HG03196 (cell line): ENCODE results near the gene ESCO1.
"Not testable (repeated sequence)": the region's sequence is repeated elsewhere in the genome, so short reads cannot be mapped to it uniquely, and the experiment has no call there.

Experiments
- ATAC-seq: cut with Tn5 transposase; IDR thresholded peaks from one replicate; pipeline ENCODE4 v1.9.1; 2021; ENCODE audit not compliant: unreplicated experiment

ESCO1 gene

DNA sequence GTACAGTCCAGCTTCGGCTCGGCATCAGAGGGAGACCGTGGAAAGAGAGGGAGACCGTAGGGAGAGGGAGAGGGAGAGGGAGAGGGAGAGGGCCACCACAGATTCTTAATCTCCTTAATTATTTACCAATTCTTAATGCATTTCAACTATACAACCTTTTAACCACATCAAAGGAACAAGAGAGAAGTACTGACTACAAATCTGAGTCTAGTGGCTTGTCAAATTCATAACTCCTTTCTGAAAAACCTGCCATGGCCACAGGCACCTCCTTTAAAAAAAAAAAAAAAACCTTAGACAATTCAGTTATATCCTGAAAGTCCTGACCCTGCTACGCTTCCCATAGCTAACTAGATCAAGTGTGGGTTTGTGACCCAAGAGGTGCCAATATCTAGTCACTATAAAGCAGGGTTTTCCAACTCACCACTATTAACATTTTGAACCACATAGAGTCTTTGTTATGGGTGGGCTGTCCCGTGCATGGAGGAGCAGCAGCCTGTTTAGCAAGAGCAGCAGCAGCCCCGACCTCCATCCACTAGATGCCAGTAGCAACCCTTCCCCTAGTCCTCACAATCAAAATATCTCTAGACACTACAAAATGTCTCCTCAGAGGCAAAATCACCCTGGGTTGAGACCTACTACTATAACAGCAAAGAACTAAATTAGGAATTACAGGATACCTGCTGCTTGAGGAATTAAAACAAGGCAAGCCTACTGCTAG lies 6.8 kb downstream of the ESCO1 start:
- no peak for ATAC-seq

DNA sequence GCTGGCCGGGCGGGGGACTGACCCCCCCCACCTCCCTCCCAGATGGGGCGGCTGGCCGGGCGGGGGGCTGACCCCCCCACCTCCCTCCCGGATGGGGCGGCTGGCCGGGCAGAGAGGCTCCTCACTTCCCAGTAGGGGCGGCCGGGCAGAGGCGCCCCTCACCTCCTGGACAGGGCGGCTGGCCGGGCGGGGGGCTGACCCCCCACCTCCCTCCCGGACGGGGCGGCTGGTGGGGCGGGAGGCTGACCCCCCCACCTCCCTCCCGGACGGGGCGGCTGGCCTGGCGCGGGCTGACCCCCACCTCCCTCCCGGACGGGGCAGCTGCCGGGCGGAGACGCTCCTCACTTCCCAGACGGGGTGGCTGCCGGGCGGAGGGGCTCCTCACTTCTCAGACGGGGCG lies 8.1 kb downstream of the ESCO1 start:
- not testable (repeated sequence) for ATAC-seq

- no peak for ATAC-seq
These were observed 16.1 kb downstream of the ESCO1 start for GRCh38 chr18:21584391-21584790.

DNA sequence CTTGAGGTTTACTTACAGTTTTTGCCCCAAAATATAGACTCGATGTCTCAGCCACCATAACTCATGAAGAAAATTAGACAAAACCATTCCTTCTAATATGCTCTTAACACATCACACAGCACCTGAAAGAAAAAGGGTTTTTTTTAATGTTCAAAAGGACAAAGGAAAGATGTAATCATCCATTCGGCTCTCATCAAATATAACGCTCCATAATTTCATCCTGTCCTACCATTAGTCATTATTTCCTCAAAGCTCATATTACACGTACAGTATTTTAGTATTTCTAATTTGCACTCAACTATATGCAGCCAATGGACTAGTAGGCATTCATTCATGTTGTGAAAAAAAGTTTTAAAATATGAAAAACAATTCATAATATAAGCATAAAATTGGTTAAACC lies 24.8 kb downstream of the ESCO1 start:
- no peak for ATAC-seq

GRCh38 chr18:21571772-21572171 lies 28.7 kb downstream of the ESCO1 start:
- no peak for ATAC-seq

- ATAC-seq: no peak
These were observed 41.3 kb downstream of the ESCO1 start for GRCh38 chr18:21559195-21559594.

GRCh38 chr18:21557607-21558253 lies 42.8 kb downstream of the ESCO1 start:
- ATAC-seq: no peak

DNA sequence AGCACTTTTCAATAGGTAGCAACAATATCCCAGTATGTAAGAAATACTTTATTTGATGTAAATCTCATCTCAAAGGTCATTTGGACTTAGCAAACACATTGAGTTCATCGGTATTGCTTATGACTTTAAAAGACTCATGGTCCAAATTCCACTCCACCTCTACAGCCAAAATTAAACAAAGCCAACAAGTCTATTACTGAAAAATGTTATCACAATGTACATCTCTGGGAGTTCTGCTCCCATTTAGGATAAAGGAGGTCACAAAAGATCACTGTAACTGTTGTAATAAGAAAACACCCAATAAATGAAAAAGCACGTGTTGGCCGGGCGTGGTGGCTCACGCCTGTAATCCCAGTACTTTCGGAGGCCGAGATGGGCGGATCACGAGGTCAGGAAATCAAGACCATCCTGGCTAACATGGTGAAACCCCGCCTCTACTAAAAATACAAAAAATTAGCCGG lies 50.0 kb downstream of the ESCO1 start:
- ATAC-seq: no peak

DNA sequence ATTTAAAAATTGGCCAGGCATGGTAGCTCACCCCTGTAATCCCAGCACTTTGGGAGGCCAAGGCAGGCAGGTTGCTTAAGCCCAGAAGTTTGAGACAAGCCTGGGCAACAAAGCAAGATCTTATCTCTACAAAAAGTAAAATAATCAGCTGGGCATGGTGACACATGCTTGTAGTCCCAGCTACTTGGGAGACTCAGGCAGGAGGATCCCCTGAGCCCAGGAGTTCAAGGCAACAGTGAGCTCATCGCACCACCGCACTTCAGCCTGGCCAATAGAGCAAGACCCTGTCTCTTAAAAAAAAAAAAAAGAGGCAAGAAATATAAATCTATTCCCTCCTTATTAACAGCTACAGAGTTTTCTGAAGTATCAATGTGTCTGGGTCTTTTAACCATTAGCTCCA lies 51.9 kb downstream of the ESCO1 start:
- ATAC-seq: no peak

DNA sequence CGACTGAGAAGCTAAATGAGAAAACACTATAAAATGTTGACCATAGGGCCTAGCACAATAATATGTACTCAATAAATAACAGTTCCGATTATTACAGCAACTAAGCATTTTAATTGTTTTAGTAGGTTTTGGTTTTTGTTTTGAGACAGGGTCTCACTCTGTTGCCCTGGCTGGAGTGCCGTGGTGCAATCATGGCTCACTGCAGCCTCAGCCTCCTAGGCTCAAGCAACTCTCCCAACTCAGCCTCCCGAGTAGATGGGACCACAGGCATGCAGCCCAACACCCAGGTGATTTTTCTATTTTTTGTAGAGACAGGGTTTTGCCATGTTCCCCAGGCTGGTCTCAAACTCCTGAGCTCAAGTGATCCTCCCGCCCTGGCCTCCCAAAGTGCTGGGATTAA lies 54.1 kb downstream of the ESCO1 start:
- no peak for ATAC-seq

- ATAC-seq: no peak
These were observed 62.3 kb downstream of the ESCO1 start for GRCh38 chr18:21538230-21538629.

DNA sequence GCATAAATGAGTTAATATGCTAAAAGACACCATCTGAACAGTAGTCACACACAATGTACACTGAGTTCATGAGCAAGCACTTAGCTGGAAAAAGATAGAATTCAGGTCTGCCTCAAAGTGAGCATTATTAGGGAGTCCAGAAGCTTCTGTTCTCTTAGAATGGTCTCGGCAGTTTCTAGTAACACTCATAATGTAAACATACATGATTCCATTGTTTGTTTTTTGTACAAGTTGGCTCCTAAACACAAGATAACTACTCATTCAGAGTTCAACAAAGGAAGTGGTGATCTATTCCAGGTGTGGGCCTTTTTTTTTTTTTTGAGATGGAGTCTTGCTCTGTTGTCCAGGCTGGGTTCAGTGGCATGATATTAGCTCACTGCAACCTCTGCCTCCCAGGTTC lies 66.2 kb downstream of the ESCO1 start:
- no peak for ATAC-seq

- no peak for ATAC-seq
These were observed 74.0 kb downstream of the ESCO1 start for GRCh38 chr18:21526463-21526862.

DNA sequence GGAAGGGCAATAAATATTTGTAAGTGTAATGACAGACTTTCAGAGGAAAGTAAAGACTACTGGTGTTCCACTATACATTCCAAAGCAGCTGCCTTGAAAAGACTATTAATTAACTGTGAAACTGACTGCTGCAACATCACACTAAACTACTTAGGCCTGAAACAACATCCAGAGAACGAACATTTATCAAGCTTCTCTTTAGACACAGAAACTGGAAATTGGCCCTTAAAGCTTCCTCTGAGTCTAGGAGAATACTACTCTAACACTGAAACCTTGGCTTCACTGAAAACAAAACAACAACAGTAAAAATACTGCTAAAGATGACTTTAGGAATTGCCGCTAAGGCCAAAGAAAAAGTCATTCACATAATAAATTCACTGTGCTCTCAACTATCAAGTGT lies 74.6 kb downstream of the ESCO1 start:
- no peak for ATAC-seq

DNA sequence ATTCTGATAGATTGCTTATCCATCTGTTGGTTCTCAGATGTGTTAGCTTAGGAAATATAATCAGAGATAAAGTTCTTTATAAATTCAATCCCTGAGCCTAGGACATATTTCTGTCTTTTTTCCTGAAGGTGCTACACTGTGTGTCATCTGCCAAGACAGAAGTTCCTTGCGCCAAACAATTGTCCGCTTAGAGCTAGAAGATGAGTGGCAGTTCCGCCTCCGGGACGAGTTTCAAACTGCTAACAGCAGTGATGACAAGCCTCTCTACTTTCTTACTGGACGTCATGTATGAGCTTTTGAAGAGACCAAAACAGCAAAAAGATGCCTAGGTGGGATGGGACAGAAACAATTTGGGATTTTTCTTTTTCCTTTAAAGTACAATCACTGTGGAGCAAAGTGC lies 78.0 kb downstream of the ESCO1 start:
- ATAC-seq: no peak

DNA sequence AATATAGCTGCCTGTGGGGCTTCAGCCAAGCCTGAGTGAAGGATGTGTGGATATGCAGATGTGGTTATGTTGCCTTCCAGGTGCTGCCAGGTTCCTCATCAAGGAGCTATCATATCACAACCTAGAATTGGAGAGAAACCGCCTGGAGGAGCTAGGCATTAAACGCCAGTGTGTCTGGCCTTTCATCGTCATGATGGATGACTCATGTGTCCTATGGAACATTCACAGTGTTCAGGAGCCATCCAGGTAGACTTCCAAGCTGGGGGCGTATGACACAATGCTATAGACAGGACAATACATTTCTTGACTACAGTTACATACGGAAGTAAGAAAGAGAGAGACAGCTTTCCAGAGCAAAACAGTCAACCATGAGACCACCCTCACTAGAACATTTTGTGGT lies 86.8 kb downstream of the ESCO1 start:
- ATAC-seq: no peak

GRCh38 chr18:21513292-21513691 lies 87.2 kb downstream of the ESCO1 start:
- ATAC-seq: no peak

- ATAC-seq: no peak
These were observed 91.4 kb downstream of the ESCO1 start for GRCh38 chr18:21509062-21509461.

- ATAC-seq: no peak
These were observed 92.4 kb downstream of the ESCO1 start for GRCh38 chr18:21507913-21508701.

- ATAC-seq: no peak
These were observed 97.8 kb downstream of the ESCO1 start for GRCh38 chr18:21502661-21503060.

DNA sequence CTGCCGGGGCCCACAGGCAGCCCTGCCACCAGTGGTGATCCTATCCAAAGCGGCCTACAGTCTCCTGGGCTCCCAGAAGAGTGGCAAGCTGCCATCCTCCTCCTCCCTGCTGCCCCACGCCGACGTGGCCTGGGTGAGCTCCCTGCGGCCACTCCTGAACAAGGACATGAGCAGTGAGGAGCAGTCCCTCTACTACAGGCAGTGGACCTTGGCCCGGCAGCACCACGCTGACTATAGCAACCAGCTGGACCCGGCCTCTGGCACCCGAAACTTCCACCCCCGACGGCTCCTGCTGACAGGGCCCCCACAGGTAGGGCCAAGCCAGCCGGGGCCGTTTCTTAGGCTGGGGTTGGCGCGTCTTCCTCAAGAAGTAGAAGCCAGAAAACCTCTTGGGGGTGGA lies 100.5 kb downstream of the ESCO1 start:
- ATAC-seq: no peak

DNA sequence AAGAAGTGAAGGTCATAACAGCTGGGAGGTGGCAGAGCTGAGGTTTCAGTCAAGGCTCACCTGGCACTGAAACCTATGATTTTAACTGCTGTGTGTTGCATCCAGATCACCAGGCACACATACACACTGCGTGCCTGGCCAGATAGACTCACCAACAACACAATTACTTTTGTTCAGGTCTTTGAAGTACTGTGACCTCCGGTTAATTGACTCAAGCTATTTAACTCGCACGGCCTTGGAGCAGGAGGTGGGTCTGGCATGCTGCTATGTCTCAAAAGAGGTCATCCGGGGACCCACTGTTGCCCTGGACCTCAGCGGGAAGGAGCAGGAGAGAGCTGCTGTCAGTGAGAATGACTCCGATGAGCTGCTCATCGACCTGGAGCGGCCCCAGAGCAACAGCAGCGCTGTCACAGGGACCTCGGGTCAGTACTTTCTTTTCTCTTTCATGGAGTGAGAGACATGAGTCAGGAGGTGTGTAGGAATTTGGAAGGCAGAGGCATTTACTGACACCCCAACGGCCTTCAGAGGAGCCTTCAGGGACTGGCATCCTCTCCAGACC lies 104.1 kb downstream of the ESCO1 start:
- ATAC-seq: no peak
